ENCODE measurements around the gene KRT5.

Gene KRT5

GRCh38 chr12:52566847-52567291, 46.7 kb upstream of the KRT5 start:
- no peak for TF ChIP-seq ARNTL (CRISPR knock-in tag; IDR thresholded peaks at IDR 0.05; ENCODE audit: borderline replicate concordance, low read depth)
- TF ChIP-seq CREB5 (CRISPR knock-in tag; IDR thresholded peaks at IDR 0.05; ENCODE audit: low read depth) = no peak
- no peak for TF ChIP-seq GLIS3 (CRISPR knock-in tag; IDR thresholded peaks at IDR 0.05)
- TF ChIP-seq TSHZ2 (CRISPR knock-in tag; IDR thresholded peaks at IDR 0.05) = no peak
- TF ChIP-seq ZNF8 (CRISPR knock-in tag; IDR thresholded peaks at IDR 0.05) = no peak
- no peak for TF ChIP-seq ZFP30 (CRISPR knock-in tag; IDR thresholded peaks at IDR 0.05)
- TF ChIP-seq ZNF70 (CRISPR knock-in tag; IDR thresholded peaks at IDR 0.05) = no peak
- no peak for TF ChIP-seq PATZ1 (CRISPR knock-in tag; IDR thresholded peaks at IDR 0.05; ENCODE audit: borderline replicate concordance)
- TF ChIP-seq RARB (CRISPR knock-in tag; IDR thresholded peaks at IDR 0.05) = no peak
- no peak for TF ChIP-seq ZC3H10 (CRISPR knock-in tag; IDR thresholded peaks at IDR 0.05)
- ATAC-seq = no peak

GRCh38 chr12:52564582-52564981, 44.4 kb upstream of the KRT5 start:
- no peak for TF ChIP-seq CREB5 (CRISPR knock-in tag; IDR thresholded peaks at IDR 0.05; ENCODE audit: low read depth)
- no peak for TF ChIP-seq ZFP30 (CRISPR knock-in tag; IDR thresholded peaks at IDR 0.05)
- TF ChIP-seq ZNF565 (CRISPR knock-in tag; conservative IDR thresholded peaks at IDR 0.05; ENCODE audit: low read depth) = no peak
- TF ChIP-seq SNAI2 (CRISPR knock-in tag; IDR thresholded peaks at IDR 0.05) = no peak
- no peak for TF ChIP-seq ZC3H10 (CRISPR knock-in tag; IDR thresholded peaks at IDR 0.05)
- TF ChIP-seq ARNTL (CRISPR knock-in tag; IDR thresholded peaks at IDR 0.05; ENCODE audit: borderline replicate concordance, low read depth) = no peak
- TF ChIP-seq CSRNP3 (CRISPR knock-in tag; IDR thresholded peaks at IDR 0.05) = no peak
- TF ChIP-seq PATZ1 (CRISPR knock-in tag; IDR thresholded peaks at IDR 0.05; ENCODE audit: borderline replicate concordance) = no peak
- no peak for TF ChIP-seq TSHZ2 (CRISPR knock-in tag; IDR thresholded peaks at IDR 0.05)
- ATAC-seq = no peak

All from SK-N-SH treated with all-trans-retinoic acid at 6 μM for 48 hours (cell line).